PC-9 (cell line): ENCODE data around the gene MAMLD1. TPM values are rescaled to one million over a fixed set of nuclear protein-coding genes. Genes with fewer than 3 reads are reported as not detected.

ENCODE experiments used
- BruUV-seq: library from RNA; stranded (reverse); fragments of 400-500 nt; replicated peaks from 2 replicates; lab custom pipeline; 2021; lab: Mats Ljungman, UMichigan
- CTCF ChIA-PET: fragments of 300-600 bp; sonication (Branson Sonifier 250); formaldehyde crosslinking; loops from one replicate; lab custom pipeline; 2022; ENCODE audit warnings: antibody characterized with exemption; lab: Charles Lee
- POLR2A ChIA-PET: fragments of 300-600 bp; sonication (Branson Sonifier 250); formaldehyde crosslinking; loops from one replicate; lab custom pipeline; 2022; ENCODE audit warnings: antibody characterized with exemption; ENCODE audit not compliant: unreplicated experiment; lab: Charles Lee
- DNase-seq, 2 experiments: peaks; one replicate each; pipeline versions ENCODE4 v3.0.0 to v3.0.0-alpha.2; 2015 to 2022; ENCODE audit warnings: mixed read lengths in 1 of 2
- H2AFZ ChIP-seq: fragments of 200-600 bp; sonication (generic); 2 replicates; pipeline ENCODE4 v1.8.1; 2017; ENCODE audit warnings: antibody characterized with exemption
- H3F3A ChIP-seq: fragments of 200-600 bp; sonication (generic); 2 replicates; pipeline ENCODE4 v1.8.1; 2017; ENCODE audit warnings: antibody characterized with exemption, mild to moderate bottlenecking, low read depth; ENCODE audit not compliant: insufficient read depth
- H3K27ac ChIP-seq: fragments of 200-600 bp; sonication (generic); 2 replicates; pipeline ENCODE4 v1.6.1; 2016; ENCODE audit warnings: mixed run types
- H3K27me3 ChIP-seq: fragments of 200-600 bp; sonication (generic); 2 replicates; pipeline ENCODE4 v1.6.1; 2016; ENCODE audit warnings: low read depth, mixed run types; ENCODE audit not compliant: insufficient read depth
- H3K36me3 ChIP-seq: fragments of 200-600 bp; sonication (generic); 2 replicates; pipeline ENCODE4 v1.6.1; 2016; ENCODE audit warnings: low read depth, mixed run types
- H3K4me1 ChIP-seq: fragments of 200-600 bp; sonication (generic); replicated peaks from 2 replicates; pipeline ENCODE4 v1.6.1; 2016; ENCODE audit warnings: mixed run types; ENCODE audit not compliant: insufficient read depth
- H3K4me2 ChIP-seq: fragments of 200-600 bp; sonication (generic); 2 replicates; pipeline ENCODE4 v1.6.1; 2017; ENCODE audit warnings: mixed run types
- H3K4me3 ChIP-seq: fragments of 200-600 bp; sonication (generic); 2 replicates; pipeline ENCODE4 v1.6.1; 2016; ENCODE audit warnings: mixed run types
- H3K79me2 ChIP-seq: fragments of 200-600 bp; sonication (generic); 2 replicates; pipeline ENCODE4 v1.6.1; 2017; ENCODE audit warnings: low read depth, mixed run types
- H3K9me2 ChIP-seq: fragments of 200-600 bp; sonication (generic); 2 replicates; pipeline ENCODE4 v1.8.1; 2017; ENCODE audit warnings: mild to moderate bottlenecking; ENCODE audit not compliant: insufficient read depth
- H3K9me3 ChIP-seq: fragments of 200-600 bp; sonication (generic); 2 replicates; pipeline ENCODE4 v1.8.1; 2016; ENCODE audit warnings: low read depth; ENCODE audit not compliant: insufficient read depth
- H4K20me1 ChIP-seq: fragments of 200-600 bp; sonication (generic); 2 replicates; pipeline ENCODE4 v1.8.1; 2017; ENCODE audit not compliant: insufficient read depth
- EZH2 ChIP-seq: fragments of 200-600 bp; sonication (generic); IDR thresholded peaks from 2 replicates; pipeline ENCODE4 v1.8.0; 2017; ENCODE audit warnings: antibody characterized with exemption, low read depth
- intact Hi-C: fragments of 100-400 bp; cut with micrococcal nuclease; formaldehyde crosslinking; loops from one replicate; pipeline ENCODE4 v1.10.0; 2022; ENCODE audit not compliant: unreplicated experiment
- total RNA-seq: library from RNA; stranded (reverse); gene quantifications from 2 replicates; pipeline ENCODE4 v1.2.3, GENCODE V29; 2021
- TF ChIP-seq, protein P1 (sequence below): fragments of 200-600 bp; sonication (generic); conservative IDR thresholded peaks from 2 replicates; pipeline ENCODE4 v1.6.1; 2017; ENCODE audit warnings: mixed run types, antibody characterized with exemption, mild to moderate bottlenecking, moderate library complexity

MAMLD1 gene
- total RNA-seq, 1 experiment from 2014 or later, result 2.5 TPM

DNA sequence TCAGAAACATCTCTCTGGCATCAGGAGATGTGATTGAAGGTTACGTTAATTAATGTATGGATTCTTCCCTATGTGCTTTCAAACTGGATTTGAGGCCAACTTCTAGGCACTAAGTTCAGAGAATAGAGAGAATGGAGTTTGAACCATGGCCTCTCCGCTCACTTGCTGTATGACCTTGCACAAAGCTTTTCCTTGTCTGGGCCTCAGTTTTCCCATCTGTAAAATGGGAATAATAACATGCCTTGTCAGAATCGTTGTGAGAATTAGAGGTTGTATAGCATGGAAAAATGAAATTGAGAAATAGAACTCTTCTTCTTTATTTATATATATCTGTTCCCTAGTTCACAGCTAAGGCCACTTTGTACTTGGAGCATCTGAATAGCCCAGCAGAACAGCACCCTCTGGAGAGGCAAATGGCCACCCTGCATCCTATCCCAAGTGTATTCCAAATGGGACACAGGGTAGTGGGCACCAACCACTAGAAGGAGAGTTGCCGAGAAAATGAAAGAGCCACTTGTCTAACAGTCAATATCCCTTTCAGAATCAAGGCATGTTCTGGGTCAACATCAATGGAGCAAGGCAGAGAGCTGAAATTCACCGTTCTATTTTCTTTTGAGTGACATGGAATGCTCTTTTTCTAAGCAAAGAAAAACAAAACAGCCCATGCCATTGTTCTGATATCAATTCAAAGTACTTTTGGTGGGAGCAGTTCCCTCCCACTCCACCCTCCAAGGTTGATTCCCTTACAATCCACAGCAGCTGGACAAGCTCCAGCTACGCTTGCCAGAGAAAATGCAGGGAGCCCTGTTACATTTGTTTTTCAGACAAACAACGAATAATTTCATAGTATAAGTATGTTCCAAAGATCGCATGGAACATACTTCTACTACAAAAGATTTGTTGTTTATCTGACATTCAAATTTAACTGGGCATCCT lies 182.0 kb downstream of the MAMLD1 start:
- no TSS peak for BruUV-seq
- Histone ChIP-seq H3K4me1 (no peaks in the 10 kb centered on the region), H2AFZ (no peak overlapping the region), H3K9me3 (no peaks in the 10 kb centered on the region), H3K4me2 (no peak overlapping the region), H3K4me3 (no peak overlapping the region), H3F3A (no peaks in the 10 kb centered on the region), H3K27ac (no peak overlapping the region), H3K79me2 (no peaks in the 10 kb centered on the region), H4K20me1 (no peaks in the 10 kb centered on the region), H3K9me2 (no peaks in the 10 kb centered on the region), H3K36me3 (no peaks in the 10 kb centered on the region), H3K27me3 (no peaks in the 10 kb centered on the region)
- POLR2A ChIA-PET, result no interaction called here
- TF ChIP-seq, protein P1, sequence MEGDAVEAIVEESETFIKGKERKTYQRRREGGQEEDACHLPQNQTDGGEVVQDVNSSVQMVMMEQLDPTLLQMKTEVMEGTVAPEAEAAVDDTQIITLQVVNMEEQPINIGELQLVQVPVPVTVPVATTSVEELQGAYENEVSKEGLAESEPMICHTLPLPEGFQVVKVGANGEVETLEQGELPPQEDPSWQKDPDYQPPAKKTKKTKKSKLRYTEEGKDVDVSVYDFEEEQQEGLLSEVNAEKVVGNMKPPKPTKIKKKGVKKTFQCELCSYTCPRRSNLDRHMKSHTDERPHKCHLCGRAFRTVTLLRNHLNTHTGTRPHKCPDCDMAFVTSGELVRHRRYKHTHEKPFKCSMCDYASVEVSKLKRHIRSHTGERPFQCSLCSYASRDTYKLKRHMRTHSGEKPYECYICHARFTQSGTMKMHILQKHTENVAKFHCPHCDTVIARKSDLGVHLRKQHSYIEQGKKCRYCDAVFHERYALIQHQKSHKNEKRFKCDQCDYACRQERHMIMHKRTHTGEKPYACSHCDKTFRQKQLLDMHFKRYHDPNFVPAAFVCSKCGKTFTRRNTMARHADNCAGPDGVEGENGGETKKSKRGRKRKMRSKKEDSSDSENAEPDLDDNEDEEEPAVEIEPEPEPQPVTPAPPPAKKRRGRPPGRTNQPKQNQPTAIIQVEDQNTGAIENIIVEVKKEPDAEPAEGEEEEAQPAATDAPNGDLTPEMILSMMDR, result no peak
- TF ChIP-seq EZH2, result no peak
- no peak for DNase-seq
- intact Hi-C loops, result no loop called here
- CTCF ChIA-PET, result interaction anchor here (0.7 kb wide), 1 partner anchor 136 kb away, joined by 3 read pairs; no protein-coding TSS in a partner anchor

DNA sequence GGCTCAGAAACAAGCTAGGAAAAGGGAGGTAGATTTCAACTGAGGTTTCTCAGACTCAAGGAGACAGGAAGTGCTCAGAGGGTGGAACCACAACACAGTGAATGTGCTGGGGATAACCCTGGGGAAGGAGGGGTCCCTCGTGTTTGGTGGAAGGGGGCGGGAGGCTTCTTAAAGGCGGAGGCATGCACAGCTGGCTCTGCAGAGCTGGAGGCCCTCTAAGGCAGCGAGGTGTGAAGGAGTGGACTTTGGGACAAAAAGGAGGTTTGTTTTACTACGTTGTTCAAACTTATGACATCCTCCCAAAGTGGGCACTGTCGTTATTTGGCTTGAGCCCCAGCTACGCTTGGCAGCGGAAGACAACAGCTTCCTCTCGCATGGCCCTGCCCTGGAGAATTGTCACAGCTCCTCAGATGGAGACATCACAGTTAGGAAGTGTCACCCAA lies 183.6 kb downstream of the MAMLD1 start:
- no peak overlapping the region for H2AFZ ChIP-seq
- H3F3A ChIP-seq, result no peaks in the 10 kb centered on the region
- intact Hi-C loops, result no loop called here
- H4K20me1 ChIP-seq, result no peaks in the 10 kb centered on the region
- TF ChIP-seq, protein P1, result no peak
- TF ChIP-seq EZH2, result no peak
- POLR2A ChIA-PET, result interaction anchor here (0.6 kb wide), 1 partner anchor 28 kb away, joined by 18 read pairs; no protein-coding TSS in a partner anchor
- no peaks in the 10 kb centered on the region for H3K4me1 ChIP-seq
- no peaks in the 10 kb centered on the region for H3K9me2 ChIP-seq
- no TSS peak for BruUV-seq
- no peak for DNase-seq
- no peaks in the 10 kb centered on the region for H3K27me3 ChIP-seq
- CTCF ChIA-PET, result no interaction called here
- H3K36me3 ChIP-seq, result no peaks in the 10 kb centered on the region
- no peak overlapping the region for H3K27ac ChIP-seq
- H3K9me3 ChIP-seq, result no peaks in the 10 kb centered on the region
- H3K4me2 ChIP-seq, result no peak overlapping the region
- no peaks in the 10 kb centered on the region for H3K79me2 ChIP-seq
- H3K4me3 ChIP-seq, result no peak overlapping the region

DNA sequence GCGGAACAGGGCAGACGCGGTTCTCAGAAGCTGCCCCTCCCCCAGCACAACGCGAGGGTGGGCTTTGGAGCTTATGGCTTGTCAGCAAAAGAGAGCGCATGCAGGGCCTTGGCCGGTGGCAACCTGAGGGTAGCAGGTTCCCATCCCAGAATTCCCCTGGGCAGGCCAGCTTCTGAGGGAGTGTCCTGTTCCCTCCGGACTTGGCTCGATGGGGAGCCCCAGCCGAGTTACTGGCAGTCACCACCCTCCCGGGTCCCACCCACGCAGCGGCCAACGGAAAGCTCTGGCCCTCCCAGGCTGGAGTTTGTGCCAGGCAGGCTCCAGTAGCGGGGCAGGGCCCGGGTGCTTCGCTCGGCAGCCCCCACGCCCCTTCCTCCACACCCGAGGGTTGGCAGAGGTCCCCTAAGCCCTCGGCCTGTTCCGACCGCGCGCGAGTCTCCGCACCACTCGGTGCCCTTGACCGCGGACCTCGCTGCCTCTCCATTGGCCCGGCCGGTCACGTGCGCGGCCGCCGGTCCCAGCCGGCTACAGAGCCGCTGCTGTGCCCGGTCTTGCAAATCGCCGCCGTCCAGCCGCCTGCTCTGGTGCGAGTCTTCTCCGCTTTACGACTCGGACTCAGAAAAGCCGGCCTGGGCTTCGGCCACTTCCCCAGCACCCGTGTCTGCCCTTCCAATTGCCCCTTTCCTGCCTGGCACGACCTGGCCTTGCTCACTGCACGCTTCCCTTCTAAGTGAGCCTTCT lies 184.4 kb downstream of the MAMLD1 start:
- peak overlapping the region; percentile 76 for H2AFZ ChIP-seq
- H3K4me2 ChIP-seq, result peak overlapping the region; percentile 78
- DNase-seq, result peak in 1 of 2 experiments; percentile 54
- H3K4me3 ChIP-seq, result peak overlapping the region; percentile 54
- H3F3A ChIP-seq, result no peaks in the 10 kb centered on the region
- H3K36me3 ChIP-seq, result no peaks in the 10 kb centered on the region
- CTCF ChIA-PET, result no interaction called here
- no peaks in the 10 kb centered on the region for H3K27me3 ChIP-seq
- no peaks in the 10 kb centered on the region for H4K20me1 ChIP-seq
- no peaks in the 10 kb centered on the region for H3K4me1 ChIP-seq
- POLR2A ChIA-PET, result no interaction called here
- no peak overlapping the region for H3K27ac ChIP-seq
- intact Hi-C loops, result no loop called here
- no peak for TF ChIP-seq EZH2
- TF ChIP-seq, protein P1, result no peak
- H3K9me3 ChIP-seq, result no peaks in the 10 kb centered on the region
- H3K79me2 ChIP-seq, result no peaks in the 10 kb centered on the region
- H3K9me2 ChIP-seq, result no peaks in the 10 kb centered on the region
- BruUV-seq, result no TSS peak
